HG03280 (cell line): ENCODE measurements around the gene DMC1.
"Not testable (repeated sequence)": the region's sequence is repeated elsewhere in the genome, so short reads cannot be mapped to it uniquely, and the experiment has no call there.

Source experiments
- ATAC-seq: cut with Tn5 transposase; IDR thresholded peaks from one replicate; pipeline ENCODE4 v1.9.1; 2021; ENCODE audit warnings: mild to moderate bottlenecking, moderate library complexity; ENCODE audit not compliant: unreplicated experiment

Gene DMC1

GRCh38 chr22:38569972-38570778 lies at the start of gene DMC1:
Gene DMC1, minus strand, starts transcription at chr22:38570183. Its CDS starts 1,927 bp downstream, at chr22:38568256.
- peak; percentile 68 for ATAC-seq

GRCh38 chr22:38618682-38619081 lies 48.7 kb upstream of the DMC1 start:
- no peak for ATAC-seq

- no peak for ATAC-seq
Observed at GRCh38 chr22:38618258-38618657, 48.3 kb upstream of the DMC1 start.

GRCh38 chr22:38615064-38615405 lies 45.1 kb upstream of the DMC1 start:
- ATAC-seq: not testable (repeated sequence)

GRCh38 chr22:38614332-38615063 lies 44.5 kb upstream of the DMC1 start:
- ATAC-seq: no peak

GRCh38 chr22:38613588-38613987 lies 43.6 kb upstream of the DMC1 start:
- ATAC-seq: no peak

- ATAC-seq: no peak
Observed at GRCh38 chr22:38612217-38613006, 42.4 kb upstream of the DMC1 start.

GRCh38 chr22:38611559-38611958 lies 41.6 kb upstream of the DMC1 start:
- no peak for ATAC-seq

GRCh38 chr22:38610234-38610633 lies 40.3 kb upstream of the DMC1 start:
- no peak for ATAC-seq

- no peak for ATAC-seq
Observed at GRCh38 chr22:38608992-38609750, 39.2 kb upstream of the DMC1 start.

GRCh38 chr22:38607680-38608079 lies 37.7 kb upstream of the DMC1 start:
- no peak for ATAC-seq

GRCh38 chr22:38602166-38602565 lies 32.2 kb upstream of the DMC1 start:
- ATAC-seq: no peak

GRCh38 chr22:38601221-38601764 lies 31.3 kb upstream of the DMC1 start:
- ATAC-seq: no peak

GRCh38 chr22:38599466-38599865 lies 29.5 kb upstream of the DMC1 start:
- no peak for ATAC-seq

GRCh38 chr22:38582923-38583322 lies 12.9 kb upstream of the DMC1 start:
- ATAC-seq: not testable (repeated sequence)

GRCh38 chr22:38578505-38578904 lies 8.5 kb upstream of the DMC1 start:
- ATAC-seq: no peak

GRCh38 chr22:38572065-38572464 lies 2.1 kb upstream of the DMC1 start:
- no peak for ATAC-seq

- ATAC-seq: no peak
Observed at GRCh38 chr22:38570779-38571364, 889 bp upstream of the DMC1 start.

GRCh38 chr22:38569181-38569971 lies 607 bp downstream of the DMC1 start:
- peak; percentile 6 for ATAC-seq
